CD4-positive, alpha-beta T cell treated with Interleukin-15 for 4 hours (primary cell): ENCODE measurements around the gene ACSS1.
"Not testable (repeated sequence)": the region's sequence is repeated elsewhere in the genome, so short reads cannot be mapped to it uniquely, and the experiment has no call there.

ENCODE experiments used
- DNase-seq: peaks from one replicate; pipeline ENCODE4 v3.0.0-alpha.2; 2020; ENCODE audit warnings: low spot score

ACSS1 gene

GRCh38 chr20:25011261-25011660, 46.7 kb downstream of the ACSS1 start:
- no peak for DNase-seq

- DNase-seq = no peak
These were observed 48.5 kb downstream of the ACSS1 start for GRCh38 chr20:25009218-25010145.

DNA sequence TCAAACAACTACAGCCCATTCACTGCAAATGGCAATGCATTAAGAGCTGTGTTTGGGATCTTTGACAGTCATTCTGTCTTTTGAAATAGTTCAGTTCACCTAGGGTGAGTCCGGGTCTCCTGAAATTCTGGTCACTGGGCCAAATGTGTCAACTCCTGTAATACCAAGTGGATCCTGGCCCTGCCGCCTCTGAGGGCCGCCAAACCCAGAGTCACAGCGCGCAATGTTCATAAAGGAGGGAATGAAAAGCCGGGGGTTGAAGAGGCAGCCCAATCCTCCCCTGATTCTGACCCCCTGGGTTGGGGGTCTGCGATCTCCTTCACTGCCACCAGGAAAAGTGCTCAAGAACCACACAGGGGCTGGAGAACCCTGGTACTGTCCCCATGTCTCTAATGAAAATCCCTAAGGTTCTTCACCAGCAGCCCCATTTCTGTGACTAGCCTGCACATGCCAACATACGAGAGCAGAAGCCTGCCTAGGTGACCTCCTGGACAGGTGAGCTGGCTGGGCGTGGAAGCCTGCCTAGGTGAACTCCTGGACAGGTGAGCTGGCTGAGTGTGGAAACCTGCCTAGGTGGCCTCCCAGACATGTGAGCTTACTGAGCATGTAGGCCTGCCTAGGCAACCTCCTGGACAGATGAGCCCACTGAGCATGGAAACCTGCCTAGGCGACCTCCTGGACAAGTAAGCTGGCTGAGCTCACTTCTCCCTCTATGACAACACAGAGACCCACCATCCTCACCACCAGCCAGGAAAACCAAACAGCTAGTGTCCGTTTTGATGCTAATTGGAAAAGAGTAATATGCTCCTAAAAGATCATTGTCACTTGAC, 49.3 kb downstream of the ACSS1 start:
- DNase-seq = no peak

- no peak for DNase-seq
These were observed 50.2 kb downstream of the ACSS1 start for GRCh38 chr20:25007491-25008305.

DNA sequence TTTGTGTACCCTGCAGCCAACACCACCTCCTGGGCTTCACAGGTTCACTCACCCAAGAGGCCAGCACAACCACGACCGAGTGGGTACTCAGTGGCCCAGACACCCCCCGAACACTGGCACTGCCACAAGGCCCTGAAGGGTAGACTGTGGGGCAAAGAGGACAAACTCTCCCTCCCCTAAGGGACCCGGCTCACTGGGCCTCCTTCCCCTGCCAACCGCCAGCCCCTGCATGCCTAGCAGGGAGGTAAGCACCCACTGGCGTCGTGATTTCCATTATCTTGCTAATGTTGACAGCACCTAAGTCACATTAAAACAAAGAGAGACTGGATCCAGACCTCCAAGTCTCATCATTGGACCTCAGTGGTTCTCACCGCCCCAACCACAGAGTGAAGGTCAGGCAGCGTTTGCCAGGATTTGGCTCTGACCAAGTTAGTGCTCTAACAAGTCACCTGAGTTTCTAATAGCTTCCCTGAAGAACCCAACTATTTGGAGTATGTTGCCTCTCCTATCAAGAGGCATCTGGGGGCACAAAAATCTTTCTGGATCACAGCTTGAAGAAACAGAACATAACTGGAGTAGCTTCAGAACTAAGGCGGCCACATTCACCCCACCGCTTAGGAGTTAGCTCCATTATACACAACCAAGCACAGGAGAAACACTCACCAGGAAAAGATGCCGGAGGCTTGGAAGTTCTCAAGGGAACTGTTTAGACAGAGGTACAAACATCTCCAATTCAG, 51.3 kb downstream of the ACSS1 start:
- no peak for DNase-seq

- no peak for DNase-seq
These were observed 52.3 kb downstream of the ACSS1 start for GRCh38 chr20:25005661-25006060.

DNA sequence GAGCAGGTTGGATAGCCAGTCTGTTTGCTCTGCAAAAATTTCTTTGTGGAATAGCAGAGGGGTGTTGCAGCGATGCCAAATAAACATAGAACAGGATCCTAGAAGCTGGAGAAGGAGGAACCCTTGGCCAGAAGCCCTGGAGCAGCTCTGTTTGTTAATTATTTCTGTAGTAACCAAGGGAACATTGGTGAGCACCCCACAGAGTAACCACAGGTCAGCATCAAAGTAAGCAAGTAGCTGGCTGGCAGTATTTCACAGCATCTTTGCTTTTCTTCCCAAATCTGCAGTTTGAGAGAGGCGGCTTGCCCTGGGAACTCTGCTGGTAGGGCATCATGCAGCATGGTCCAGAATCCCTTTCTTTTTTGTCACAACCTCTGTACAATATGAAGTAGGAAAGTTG, 52.7 kb downstream of the ACSS1 start:
- no peak for DNase-seq

DNA sequence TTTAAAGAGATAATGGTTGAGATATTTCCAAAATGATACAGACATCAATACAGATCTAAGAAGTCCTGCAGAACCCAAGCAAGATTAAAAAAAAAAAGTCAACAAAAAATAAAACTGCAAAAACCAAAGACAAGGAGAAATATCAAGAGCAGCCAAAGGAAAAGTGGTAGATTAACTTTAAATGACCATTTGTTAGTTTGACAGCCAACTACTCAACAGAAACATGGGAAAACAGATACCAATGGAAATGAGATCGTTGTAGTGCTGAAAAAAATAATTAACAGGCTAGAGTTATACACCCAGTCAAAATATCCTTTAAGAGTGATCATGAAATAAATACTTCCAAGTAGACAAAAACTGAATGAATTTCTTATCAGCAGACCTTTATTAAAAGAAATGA, 54.9 kb downstream of the ACSS1 start:
- no peak for DNase-seq

DNA sequence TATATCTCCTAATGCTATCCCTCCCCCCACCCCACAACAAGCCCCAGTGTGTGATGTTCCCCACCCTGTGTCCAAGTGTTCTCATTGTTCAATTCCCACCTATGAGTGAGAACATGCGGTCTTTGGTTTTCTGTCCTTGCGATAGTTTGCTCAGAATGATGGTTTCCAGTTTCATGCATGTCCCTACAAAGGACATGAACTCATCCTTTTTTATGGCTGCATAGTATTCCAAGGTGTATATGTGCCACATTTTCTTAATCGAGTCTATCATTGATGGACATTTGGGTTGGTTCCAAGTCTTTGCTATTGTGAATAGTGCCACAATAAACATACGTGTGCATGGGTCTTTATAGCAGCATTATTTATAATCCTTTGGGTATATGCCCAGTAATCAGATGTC, 56.6 kb downstream of the ACSS1 start:
- DNase-seq = not testable (repeated sequence)

DNA sequence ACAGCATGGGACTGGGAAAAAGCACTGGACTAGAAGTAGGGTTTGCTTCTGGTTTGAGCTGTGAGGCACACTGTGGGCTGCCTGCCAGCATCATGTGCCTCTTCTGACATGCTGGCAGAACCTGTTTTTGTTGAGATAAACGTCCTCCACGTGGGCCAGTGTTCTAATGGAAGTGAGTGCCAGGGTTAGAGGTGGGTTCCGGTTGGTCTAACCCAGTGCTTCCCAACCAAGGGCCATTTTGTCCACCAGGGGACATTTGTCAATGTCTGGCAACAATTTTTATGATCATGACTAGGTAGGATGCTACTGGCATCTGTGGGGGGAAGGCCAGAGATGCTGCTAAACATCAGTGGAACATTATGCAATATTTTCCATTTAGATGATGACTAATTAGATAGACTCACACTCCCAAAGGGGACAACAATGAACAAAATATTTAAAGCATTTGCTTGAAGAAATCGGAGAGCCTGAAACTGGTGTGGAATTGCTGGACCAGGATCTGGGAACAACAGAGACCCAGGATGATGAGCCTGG, 57.6 kb downstream of the ACSS1 start:
- DNase-seq = no peak

DNA sequence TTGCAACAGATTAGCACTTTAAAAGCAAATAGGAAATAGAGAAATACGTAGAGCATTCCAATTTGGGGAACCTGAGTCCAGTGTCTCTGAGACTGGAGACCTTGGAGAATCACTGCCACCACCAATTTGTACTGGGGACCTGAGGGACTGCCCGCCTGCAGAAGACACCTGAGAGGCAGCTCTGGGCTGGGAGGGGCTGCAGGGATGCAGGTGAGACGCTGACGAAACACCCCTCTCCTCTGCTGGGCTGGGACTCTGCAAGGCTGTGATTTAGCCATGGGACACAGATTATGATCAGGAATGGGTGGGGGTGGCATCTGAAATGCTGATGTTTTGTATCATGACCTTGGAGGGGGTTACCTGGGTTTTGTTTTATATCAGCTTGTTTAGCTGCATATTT, 58.4 kb downstream of the ACSS1 start:
- no peak for DNase-seq

DNA sequence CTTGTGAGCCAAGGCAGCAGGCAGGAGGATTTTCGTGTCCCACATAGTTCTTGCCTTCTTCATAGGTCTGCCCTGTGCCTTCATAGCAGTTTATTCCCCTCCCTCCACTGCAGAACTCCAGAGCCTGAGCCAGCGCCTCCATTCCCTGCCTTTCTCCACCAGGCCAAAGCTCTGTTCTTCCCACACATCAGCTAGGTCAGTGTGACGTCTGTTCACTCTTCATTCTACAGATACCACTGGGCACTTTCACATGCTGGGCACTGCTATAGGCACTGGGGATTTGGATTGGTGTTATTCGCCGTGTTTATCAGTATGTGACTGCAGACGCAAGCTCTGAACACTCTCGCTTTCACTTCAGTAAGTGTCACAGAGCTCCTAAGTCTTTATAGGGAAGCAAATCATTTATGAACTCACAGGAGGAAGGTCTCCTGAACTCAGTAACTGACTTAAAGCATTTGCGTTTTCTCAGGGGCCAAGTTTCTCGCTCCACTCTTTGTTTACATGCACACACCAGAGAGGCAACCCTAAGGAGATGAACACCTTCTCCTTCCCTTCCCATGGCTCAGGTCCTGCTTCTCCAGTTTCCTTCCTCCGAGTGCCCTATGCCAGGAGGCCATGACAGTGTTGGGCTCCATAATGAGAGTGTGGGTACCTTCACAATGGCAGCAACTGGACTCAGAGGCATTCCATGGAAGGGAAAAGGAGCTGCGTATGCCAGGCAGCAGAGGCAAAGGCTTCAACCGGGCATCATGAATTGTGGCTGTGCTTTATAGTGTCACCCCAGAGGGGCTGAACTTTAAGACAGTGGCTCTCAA, 59.1 kb downstream of the ACSS1 start:
- no peak for DNase-seq

GRCh38 chr20:24998121-24998520, 59.8 kb downstream of the ACSS1 start:
- DNase-seq = no peak

DNA sequence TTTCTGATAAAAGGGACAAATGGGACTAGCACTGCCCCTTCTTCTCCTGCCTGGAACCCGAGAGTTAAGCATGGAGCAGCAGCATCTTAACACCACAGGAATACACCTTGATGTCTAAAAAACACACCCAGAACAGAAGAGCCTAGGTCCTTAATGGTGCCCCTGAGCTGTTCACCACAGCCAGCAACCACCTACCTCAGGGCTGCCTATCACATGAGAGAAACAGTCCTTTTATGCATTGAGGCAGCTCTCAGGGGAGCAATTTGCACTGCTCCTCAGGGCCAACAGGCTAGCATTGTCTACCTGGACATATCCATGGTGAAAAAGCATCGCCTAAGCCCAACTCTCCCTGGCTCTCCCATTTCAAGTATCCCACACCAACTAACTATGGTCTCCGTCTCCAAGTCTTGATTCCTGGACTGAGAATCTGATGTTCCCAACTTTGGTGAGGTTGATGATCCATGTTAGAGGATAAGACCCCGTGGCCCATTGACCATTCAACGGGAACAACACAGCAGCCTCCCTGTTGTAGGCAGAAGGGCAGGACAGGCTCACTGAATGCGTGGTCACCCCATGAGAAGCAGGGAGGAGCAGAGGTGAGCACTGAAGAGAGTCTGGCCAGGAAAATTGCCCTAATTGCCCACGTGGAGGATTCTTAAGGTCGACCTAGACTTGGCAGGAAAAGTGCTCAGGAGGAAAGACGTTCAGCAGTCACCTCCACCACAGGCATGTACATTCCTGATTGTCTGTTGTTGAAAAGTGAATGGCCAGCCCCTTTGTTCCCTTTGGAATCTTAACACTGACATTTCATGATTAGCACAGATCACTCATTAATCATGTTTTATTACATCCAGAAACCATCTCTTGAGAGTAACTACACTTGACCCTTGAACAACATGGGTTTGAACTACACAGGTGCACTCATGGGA, 61.2 kb downstream of the ACSS1 start:
- DNase-seq = no peak

DNA sequence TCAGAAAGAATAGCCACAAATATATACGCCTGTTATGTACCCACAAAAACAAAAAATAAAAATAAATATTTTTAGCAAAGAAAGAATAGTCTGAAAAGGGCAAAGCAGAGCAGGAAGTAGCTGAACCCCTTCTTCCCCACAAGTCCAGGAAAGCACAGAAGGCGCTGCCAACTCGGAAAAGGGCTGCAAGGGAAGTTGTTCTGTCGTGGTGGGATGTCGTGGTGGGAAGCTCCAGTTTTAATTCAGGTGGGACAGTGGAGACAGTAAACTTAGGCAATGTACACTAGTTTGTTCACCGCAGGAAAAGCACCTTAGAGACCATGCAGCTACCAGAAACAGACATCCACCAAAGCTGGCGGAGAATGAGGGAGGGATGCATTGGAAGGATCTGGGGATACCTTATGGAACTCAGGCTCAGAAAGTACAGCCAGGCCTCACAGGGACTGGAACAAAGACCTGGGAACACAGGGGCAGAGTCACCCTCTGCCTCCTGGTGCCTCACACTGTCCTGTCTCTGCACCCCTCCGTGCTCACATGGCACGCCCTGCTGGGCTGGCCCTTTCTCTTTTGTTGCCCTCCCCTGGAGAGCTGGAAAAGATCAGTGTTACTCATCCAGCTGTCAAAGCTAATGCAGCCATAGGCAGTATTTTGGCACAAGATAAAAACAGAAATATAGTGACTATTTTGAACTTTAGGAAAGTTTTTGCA, 62.0 kb downstream of the ACSS1 start:
- DNase-seq = no peak

- DNase-seq = peak; percentile 88
These were observed 63.2 kb downstream of the ACSS1 start for GRCh38 chr20:24994470-24995368.

- DNase-seq = no peak
These were observed 63.8 kb downstream of the ACSS1 start for GRCh38 chr20:24994186-24994465.
